ENCODE data around the gene CPED1.

GRCh38 chr7:120951826-120952225 is 36.7 kb upstream of the CPED1 start:
- TF ChIP-seq CTCF (IDR thresholded peaks at IDR 0.05): no peak
- no peak for TF ChIP-seq ZFX (IDR thresholded peaks at IDR 0.05; ENCODE audit: borderline replicate concordance)

Measured in 22Rv1 (cell line).